Erythroblast (primary cell): ENCODE data around the gene PRDM8.

Experiments used
- GATA1 ChIP-seq: IDR thresholded peaks from 2 replicates; pipeline ENCODE4 v1.6.1; 2011; ENCODE audit warnings: low read depth, mild to moderate bottlenecking, control low read depth, low read length, moderate library complexity
- POLR2A ChIP-seq: IDR thresholded peaks from 2 replicates; pipeline ENCODE4 v1.6.1; 2011; ENCODE audit warnings: mild to moderate bottlenecking, low read length

DNA sequence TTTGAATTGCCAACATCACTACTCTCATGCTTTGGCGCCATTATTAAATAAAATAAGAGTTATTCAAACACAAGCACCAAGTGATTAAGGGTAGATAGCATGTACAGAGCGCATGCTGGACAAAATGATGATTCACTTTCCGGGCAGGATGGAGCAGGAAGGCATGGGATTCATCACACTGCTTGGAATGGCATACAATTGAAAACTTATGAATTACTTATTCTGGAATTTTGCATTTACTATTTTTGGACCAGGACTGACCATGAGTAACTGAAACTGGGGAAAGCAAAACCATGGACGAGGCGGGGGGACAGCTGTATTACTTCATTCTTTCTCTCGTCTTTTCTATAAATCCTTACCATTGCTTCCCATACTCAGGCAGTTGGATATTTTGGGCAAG lies 40.7 kb downstream of the PRDM8 start:
- TF ChIP-seq POLR2A: no peak
- TF ChIP-seq GATA1: no peak
